ENCODE measurements around the gene C3orf70.

C3orf70 gene

DNA sequence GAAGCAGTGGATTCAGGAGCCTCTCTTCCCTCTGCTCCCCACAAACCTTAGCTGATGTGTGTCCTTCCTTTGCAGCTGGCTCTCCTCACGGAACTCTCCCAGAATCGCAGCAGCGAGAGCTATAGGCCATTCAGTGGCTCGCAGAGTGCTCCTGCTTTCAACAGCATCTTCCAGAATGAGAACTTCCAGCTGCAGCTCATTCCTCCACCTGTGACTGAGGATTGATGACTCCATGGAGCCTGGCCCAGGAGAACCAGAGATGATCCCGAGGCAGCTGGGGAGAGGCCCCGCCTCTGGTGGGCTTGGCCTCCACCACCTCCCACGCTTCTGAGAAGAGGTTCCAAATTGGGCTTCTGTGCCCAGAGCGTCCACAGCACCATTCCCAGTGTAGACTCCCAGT is 101.1 kb downstream of the C3orf70 start:
- no peak for DNase-seq (ENCODE audit: low read depth in 2 of 2)

DNA sequence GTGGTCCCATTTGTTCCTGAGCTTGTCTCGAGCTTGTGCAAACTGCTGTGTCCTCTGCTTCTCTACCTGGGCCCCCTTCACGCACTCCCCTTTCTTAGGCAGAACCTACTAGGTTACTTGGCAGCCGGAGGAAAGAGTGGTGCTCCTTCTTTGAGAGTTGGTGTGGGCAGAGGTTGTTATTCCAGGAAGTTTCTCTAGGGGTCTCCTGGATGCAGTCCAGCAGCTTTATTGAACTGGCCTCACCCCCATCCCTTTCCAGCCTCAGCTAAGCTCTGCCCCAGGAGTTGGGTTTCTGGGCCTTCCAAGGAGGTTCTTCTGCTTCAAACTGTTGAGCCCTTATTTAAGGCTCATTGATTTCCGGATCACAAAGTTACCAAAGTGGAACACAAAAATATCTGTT is 103.2 kb downstream of the C3orf70 start:
- no peak for DNase-seq (ENCODE audit: low read depth in 2 of 2)

DNA sequence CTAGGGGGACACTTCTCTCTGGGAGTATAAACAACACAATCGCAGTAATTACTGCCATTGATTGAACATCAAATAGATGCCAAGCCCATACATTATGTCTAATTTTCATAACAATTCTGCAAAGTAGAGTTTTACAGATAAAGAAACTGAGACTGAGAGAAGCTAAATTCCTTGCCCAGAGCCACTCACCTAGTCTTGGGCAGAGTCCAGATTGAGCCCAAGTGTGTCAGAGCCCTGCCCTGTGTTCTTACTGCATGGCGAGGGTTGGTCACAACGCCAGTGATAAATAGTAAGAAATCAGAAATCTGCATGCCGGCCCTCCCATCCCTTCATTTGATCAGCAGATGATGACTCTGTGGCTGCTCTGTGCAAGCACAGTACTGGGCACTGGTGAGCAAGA is 106.3 kb downstream of the C3orf70 start:
- DNase-seq (ENCODE audit: low read depth in 2 of 2), result no peak

DNA sequence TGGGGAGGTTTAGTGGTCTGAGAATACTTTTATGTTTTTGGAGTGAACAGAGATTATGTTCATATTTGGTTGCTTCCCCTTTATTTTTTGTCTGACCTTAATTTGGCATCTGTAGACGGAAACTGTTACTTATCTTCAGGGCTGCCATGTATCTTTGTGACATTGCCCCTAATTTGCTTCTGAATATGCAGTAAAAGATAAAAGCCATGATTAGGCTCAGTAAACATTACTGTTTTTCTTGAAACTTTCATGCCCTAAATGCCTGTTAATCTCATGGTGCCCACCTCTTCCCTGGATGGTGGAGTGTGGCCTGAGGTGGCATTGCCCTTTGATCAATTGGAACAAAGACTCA is 106.7 kb downstream of the C3orf70 start:
- no peak for DNase-seq (ENCODE audit: low read depth in 2 of 2)

DNA sequence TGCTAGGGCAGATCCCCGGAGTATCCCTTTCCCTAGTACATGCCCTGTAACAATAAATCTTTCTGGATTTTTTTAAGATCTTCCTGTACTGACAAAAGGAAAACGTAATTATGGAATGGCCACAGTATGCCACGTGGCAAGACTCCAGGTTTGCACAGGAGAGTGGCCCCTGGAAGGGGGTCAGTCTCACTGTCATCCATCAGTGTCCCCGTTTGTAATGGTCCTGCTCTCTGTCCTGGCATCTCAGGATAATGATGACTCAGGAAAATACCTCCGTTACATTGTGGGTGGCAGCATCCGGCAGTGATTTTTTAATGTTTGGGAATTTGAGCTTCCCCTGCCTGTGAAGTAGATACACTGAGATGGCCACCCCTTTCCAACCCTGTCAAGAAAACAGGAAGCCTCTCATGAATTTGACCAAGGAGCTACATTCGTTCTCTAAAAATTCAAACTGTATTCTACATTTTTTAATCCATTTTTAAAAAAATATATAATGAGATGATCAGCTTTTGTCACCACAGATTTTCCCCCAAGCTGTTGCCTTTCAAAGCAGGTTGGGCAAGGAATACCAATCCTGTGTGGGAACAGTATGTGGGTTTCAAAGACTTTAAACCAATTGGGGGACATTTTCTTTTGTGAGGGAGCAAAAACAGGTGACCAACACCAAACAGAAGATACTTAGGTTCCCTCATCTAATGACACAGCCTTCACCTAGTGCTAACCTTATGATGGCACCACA is 110.4 kb downstream of the C3orf70 start:
- no peak for DNase-seq (ENCODE audit: low read depth in 2 of 2)

DNA sequence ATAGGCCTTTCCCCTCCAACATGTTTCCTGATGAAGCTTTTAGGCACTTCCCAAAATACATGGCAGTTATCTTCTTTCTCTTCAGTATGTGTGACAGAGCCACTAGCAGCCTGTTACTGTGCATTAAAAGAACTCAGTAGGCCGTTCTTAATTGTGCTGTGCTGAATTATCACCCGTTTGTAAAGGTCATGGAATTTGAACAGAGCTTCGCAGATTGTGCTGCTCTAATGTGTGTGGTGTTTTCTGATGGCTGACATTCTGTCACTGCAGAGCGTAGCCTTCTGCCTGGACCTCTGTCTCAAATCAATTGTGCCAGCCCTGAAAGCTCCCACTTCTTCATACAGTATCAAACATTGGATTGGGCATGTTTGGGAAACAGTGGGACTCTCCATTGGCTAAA is 111.3 kb downstream of the C3orf70 start:
- DNase-seq (ENCODE audit: low read depth in 2 of 2), result no peak

DNA sequence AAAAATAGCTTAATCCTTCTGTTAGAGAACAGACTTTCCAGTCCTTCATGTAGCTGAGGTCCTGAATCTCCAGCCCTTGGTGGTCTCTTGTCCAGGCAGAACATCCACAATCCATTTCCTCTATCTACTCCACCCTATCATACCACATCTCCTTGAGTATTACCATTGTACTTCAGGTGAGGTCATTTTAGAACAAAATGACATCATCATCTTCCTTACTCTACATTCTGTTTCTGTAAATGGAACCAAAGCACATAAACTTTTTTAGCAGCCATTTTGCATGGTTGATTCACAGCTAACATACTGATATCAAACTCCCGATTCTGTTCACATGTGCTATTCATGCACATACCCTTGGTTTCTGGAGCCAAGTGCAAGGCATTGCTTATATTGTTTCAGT is 112.4 kb downstream of the C3orf70 start:
- no peak for DNase-seq (ENCODE audit: low read depth in 2 of 2)

DNA sequence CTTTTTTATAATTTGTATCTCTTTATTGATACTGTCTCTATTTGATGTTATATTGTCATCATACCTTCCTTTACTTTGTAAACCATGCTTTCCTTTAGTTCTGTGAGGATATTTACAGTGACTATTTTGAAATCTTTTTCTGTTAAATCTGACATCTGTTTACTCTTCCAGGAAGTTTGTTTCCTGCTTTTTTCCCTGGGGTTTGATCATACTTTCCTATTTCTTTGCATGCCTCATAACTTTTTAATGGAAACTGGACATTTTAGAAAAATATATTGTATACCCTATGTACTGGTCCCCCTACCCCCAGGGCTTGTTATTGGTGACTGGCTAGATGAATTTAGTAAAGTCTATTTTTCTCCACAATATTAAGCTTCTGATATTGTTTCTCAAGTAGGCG is 115.1 kb downstream of the C3orf70 start:
- DNase-seq (ENCODE audit: low read depth in 2 of 2), result no peak

DNA sequence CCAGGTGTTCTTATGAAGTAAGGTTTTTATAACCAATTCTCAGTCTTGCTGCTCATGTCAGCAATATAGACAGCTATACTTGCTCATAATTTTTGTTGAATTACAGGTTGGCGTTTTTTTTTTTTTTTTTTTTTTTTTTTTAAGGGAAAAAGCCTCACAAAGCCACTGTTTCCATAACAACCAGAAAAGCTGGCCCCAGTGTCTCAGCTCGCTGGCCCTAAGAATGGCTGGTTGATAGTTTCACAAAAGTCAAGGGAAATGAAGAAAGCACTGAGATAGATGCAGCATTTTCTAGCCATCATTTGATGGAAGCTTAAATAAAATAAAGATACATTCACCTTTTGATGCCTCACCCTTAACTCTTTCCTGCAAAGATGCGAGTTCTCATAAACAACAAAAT is 121.9 kb downstream of the C3orf70 start:
- no peak for DNase-seq (ENCODE audit: low read depth in 2 of 2)

DNA sequence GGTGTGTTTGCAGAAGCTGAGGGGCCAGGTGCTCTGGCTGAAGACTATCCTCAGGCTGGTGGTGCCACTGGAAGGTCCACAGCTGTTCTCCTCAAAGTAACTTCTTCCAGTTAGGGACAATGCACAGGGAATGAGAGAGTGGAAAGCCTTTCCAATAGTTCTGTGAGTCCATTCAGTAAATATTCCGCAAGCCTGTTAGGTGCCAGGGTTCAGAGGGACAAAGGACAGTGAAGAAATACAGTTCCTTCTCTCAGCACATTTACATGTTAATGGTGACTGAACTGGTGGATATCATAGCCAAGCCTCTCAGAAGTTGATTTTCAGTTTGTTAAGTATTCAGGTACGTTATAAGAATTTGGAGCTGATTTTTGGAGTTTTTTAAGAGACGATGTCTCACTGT is 122.5 kb downstream of the C3orf70 start:
- no peak for DNase-seq (ENCODE audit: low read depth in 2 of 2)

DNA sequence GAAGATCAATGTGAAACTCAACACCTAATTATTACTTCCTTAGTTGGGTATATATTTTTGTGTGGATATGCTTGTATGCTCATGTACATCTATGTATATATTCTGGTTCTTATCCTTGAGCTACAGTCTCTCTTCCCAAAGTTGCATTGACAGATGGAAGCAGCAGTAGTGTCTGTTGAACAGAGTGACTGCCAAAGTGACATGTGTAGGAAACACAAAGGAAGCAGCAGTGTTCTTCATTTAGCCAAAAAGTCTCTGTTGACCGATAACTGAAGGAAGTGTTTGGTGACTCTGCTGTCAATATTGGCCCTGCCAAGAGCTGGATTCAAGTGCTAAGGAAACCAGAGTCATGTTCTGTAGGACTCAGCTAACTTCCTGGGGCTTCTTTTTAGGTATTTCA is 123.8 kb downstream of the C3orf70 start:
- DNase-seq (ENCODE audit: low read depth in 2 of 2), result no peak

DNA sequence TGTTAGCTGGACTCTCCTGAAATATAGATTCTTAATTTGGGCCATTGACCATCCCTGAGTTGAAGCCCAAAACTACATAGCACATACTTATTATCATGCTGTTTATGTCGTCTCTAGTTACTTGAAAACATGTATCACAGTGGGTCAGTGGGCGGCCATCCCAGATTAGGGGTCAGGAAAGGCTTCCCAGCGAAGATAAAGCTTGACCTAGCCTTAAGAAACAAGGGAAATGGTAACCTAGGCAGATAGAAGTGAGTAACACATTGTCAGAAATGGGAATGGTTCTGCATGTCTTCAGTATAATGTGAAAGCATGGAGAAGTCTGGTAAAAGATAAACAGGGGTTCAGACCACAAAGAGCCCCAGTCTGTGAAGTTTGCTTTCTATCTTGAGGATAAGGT is 124.7 kb downstream of the C3orf70 start:
- no peak for DNase-seq (ENCODE audit: low read depth in 2 of 2)

Measured in stimulated activated CD4-positive, alpha-beta T cell treated with anti-CD3 and anti-CD28 coated beads, Interleukin-1b, Interleukin-23, amount 100 ng/mL, for 1 hour (primary cell).